CD4-positive, alpha-beta T cell treated with Interleukin-4 for 1 hour (primary cell): ENCODE data around the gene MTREX.
"Not testable (repeated sequence)": the region's sequence is repeated elsewhere in the genome, so short reads cannot be mapped to it uniquely, and the experiment has no call there.

Experiments
- DNase-seq, 2 donors: peaks; one replicate each; pipeline ENCODE4 v3.0.0-alpha.2; 2020 to 2022

The MTREX gene

GRCh38 chr5:55307383-55308253 lies at the start of gene MTREX, which contains the start of gene DHX29:
Gene MTREX (plus strand): TSS chr5:55307989. CDS start chr5:55308014, 25 bp downstream.
Gene DHX29 (minus strand): TSS chr5:55307694. CDS start chr5:55307573, 121 bp downstream.
- DNase-seq, result peak; percentile 88 to 91

- no peak for DNase-seq
Measured at GRCh38 chr5:55258339-55258738, 49.5 kb upstream of the MTREX start.

DNA sequence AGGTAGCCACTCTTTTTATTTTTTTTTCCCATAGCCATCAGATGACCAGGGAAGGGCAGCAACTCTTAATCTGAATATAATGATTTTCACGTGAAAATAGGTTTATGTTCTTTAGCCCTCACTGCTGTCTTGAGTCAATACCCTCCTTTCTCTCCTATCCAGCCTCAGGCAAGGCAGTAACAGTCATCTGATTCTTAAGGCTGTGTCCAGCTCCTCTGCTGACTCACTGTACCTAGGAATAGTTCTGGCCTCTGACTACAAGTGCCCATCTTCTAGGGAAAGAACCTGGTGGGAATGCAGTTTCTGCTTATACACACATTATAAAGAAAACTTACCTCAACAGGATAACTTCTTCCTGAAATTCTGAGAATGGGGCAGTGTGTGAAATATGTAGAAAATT lies 31.0 kb upstream of the MTREX start:
- no peak for DNase-seq

DNA sequence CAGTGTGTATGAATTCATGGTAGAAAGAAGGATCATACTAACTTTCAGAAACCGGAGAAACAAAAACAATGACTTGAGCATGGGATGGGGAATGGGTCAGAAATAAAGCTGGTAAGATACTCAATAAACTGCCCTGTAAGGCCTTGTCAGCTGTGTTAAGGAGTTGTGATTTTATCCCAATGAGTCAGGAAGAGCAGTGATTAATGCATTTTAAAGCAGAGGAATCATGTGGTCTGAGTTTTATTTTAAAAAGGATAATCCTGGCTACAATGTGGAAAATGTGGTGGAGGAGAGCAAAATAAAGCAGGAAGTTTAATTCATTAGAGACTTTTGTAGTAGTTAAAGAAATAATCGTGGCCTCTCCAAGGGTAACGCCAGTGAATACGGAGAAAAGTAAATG lies 29.0 kb upstream of the MTREX start:
- DNase-seq, result no peak

GRCh38 chr5:55286411-55286933 lies 21.3 kb upstream of the MTREX start:
- DNase-seq, result no peak

DNA sequence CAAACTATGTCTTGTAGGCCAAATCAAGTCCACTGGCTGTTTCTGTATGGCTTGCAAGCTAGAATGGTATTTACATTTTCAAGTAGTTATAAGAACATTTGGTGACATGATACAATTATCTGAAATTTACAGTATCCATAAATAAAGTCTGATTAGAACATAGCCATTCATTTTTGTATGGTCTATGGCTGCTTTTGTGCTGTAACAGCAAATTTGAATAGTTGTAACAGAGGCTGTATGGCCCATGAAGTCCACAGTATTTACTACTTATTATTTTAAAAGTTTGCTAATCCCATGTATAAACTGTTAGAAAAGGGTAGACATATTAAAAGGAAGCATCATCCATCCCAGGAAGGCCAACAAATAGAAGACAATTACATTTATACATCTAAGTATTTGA lies 18.0 kb upstream of the MTREX start:
- DNase-seq, result no peak

DNA sequence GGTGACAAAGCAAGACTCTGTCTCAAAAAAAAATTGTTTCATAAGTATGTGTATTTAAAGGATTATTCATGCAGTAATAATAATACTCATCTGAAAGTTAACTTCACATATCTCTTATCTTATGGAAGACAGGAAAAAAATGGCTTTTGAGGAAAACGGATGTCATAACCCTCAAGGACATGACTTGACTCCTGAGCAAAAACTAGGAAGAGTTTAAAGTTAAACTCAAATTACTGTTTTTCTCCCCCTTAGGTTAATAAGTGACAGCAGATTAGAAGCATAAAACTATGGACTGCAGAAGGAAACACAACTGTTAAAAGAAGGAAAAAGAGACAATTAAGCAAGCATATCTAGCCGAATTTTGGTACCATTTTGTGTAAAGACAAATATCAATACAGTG lies 16.8 kb upstream of the MTREX start:
- no peak for DNase-seq

GRCh38 chr5:55294935-55295334 lies 12.9 kb upstream of the MTREX start:
- no peak for DNase-seq

- no peak for DNase-seq
Measured at GRCh38 chr5:55300890-55301289, 6.9 kb upstream of the MTREX start.

DNA sequence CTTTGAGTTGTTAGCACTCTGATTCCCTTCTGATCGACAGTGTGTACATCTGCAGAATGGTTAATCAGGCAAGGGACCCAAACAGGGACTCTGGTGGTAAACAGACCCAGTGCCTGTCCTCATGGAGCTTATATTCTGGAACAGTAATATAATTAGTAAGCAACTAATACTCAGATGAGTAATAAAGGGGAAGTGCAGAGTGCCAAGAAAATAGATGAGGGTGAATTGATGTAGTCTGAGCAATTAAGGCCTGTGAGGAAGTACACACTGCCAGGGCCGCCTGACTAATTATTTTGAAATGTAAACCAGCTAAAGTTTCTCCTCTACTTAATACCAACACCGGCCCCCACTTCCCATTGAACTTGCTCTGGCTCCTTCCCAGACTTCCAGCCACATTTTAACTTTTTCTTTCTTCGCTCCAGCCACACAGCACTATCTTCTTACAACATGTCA lies 4.5 kb upstream of the MTREX start:
- DNase-seq, result peak in 1 of 2 donors; percentile 13

DNA sequence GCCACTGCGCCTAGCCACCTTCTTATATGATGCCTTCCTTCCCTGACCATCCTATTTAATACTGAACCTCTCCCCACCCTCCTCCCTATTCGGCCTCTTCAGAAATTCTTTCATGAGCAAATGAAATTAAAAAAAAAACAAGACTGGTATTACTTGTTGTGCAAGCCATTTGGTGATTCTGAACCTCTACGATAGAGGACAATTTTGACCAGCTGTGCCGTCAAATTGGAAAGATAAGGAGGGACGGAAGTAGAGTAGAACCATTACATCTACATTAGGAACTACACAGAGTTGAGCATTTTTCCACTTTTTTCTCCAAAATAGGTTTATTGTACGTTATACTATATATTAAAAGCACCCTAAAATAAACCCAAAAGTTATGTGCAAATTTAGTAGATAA lies 3.2 kb upstream of the MTREX start:
- no peak for DNase-seq

- DNase-seq, result no peak
Measured at GRCh38 chr5:55305345-55305744, 2.4 kb upstream of the MTREX start.

DNA sequence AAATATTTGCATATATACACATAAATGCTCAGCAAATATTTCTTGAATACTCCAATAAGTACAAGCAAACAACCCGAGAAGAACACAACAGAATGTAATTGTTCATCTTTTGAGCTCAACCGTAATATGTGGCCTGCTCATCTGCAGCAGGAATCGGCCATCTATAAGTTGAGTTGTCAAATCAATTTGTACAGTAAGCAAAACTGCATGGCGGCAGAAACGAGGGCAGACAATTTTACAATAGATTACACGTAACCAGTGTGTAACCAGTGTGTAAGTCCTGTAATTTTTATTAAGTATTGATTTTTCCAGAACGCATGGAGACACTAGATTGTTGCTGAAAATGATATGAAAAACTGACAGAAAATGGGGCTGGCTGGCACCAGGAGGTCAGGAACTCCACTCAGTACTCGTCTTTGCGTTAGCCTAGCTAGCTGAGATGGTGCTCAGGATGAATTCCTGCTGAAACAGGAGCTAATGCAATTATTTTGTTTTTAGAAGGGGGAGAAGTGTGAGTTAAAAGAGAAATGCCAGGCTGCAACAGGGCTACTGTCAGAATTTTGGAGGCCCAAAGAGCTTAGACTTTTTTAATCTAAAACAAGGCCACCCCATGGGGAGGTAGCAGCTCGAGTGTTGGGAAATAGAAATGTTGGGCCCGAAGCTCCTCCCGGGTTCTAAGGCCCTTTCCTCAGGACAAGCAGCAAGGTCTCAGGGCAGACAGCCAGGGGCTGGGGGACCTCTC lies 977 bp upstream of the MTREX start:
- DNase-seq, result no peak

- peak in 1 of 2 donors; percentile 43 for DNase-seq
Measured at GRCh38 chr5:55308254-55308836, 556 bp downstream of the MTREX start.

- no peak for DNase-seq
Measured at GRCh38 chr5:55313870-55314617, 6.3 kb downstream of the MTREX start.

- DNase-seq, result no peak
Measured at GRCh38 chr5:55316289-55316688, 8.5 kb downstream of the MTREX start.

DNA sequence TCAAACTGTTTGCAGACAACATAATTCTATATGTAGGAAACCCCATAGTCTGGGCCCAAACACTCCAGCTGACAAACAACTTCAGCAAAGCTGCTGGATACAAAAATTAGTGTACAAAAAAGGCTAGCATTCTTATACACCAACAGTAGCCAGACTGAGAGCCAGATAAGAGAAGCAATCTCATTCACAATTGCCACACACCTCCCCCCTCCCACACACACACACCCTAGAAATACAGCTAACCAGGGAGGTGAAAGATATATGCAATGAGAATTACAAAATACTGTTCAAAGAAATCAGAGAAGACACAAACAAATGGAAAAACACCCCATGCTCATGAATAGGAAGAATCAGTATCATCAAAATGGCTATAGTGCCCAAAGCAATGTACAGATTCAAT lies 9.0 kb downstream of the MTREX start:
- no peak for DNase-seq

DNA sequence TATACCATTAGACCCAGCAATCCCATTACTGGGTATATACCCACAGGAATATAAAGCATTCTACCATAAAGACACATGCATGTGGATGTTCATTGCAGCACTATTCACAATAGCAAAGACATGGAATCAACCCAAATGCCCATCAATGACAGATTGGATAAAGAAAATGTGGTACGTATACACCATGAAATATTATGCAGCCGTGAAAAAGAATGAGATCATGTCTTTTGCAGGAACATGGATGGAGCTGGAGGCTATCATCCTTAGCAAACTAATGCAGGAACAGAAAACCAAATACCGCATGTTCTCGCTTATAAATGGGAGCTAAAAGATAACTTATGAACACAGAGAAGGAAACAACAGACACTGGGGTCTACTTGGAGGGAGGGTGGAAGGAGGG lies 10.4 kb downstream of the MTREX start:
- not testable (repeated sequence) for DNase-seq

- no peak for DNase-seq
Measured at GRCh38 chr5:55319491-55319890, 11.7 kb downstream of the MTREX start.

DNA sequence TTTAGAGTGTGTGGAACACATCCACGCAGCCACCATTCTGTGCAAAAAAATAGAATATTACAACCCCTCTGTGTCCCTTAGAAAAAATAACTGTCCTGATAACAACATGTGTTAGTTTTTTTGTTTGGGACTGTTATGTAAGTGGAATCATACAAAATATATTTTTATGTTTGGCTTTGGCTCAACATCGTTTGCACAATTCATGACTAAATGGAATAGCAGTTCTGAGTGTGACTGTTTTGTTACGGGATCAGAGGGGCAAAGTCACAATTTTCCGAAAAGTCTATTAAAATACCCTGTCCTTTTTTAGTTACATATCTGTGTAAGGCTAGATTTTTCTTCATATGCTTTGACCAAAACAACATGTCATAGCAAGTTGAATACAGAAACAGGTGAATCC lies 12.8 kb downstream of the MTREX start:
- no peak for DNase-seq

DNA sequence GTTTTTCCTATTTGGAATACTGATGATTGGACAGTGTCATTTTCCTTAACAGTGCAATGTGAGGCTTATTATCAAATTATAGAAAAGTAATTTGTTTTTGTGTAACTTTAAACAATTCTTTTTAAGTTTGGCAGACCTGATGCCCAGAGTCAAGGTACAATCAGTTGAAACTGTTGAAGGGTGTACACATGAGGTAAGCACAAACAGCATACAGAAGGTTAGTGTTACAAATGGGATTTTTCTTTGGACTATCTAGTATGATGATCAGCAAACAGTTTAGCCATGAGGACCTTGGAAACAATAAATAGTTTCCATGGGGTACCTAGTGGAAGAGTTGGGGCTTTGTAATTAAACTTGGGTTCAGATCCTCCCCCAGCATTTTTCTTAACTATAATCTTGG lies 16.2 kb downstream of the MTREX start:
- DNase-seq, result no peak

GRCh38 chr5:55324815-55325418 lies 17.1 kb downstream of the MTREX start:
- DNase-seq, result peak in 1 of 2 donors; percentile 58
